ENCODE measurements around the gene POLR2J.

The POLR2J gene

DNA sequence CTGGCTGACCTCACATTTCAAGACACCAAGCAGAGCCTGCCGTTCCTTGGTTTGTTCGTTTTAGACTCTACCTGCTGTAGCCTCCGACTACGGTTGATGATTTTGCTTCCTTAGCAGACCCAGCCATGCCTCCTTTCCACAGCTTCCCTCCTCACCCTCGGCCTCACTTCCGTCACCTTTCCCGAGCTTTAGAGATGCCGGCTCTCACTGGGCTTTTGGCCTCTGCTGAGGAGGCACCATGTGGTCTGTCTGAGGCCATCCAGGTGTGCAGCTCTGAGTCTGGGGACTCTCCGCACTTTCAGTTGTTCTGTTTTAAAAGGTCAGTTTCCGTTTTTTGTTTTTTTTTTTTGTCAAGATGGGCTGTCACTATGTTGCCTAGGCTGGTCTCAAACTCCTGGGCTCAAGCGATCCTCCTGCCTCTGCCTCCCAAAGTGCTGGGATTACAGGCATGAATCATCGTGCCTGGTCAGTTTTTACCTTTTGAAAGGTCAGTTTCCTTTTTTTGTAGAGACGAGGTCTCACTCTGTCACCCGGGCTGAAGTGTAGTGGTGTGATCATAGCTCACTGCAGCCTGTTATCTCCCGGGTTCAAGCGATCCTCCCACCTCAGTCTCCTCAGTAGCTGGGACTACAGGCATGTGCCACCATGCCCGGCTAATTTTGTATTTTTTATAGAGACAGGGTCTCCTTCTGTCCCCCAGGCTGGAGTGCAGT, 33.6 kb downstream of the POLR2J start:
- no peak for DNase-seq (ENCODE audit: low read depth in 1 of 2, low spot score in 1 of 2)

DNA sequence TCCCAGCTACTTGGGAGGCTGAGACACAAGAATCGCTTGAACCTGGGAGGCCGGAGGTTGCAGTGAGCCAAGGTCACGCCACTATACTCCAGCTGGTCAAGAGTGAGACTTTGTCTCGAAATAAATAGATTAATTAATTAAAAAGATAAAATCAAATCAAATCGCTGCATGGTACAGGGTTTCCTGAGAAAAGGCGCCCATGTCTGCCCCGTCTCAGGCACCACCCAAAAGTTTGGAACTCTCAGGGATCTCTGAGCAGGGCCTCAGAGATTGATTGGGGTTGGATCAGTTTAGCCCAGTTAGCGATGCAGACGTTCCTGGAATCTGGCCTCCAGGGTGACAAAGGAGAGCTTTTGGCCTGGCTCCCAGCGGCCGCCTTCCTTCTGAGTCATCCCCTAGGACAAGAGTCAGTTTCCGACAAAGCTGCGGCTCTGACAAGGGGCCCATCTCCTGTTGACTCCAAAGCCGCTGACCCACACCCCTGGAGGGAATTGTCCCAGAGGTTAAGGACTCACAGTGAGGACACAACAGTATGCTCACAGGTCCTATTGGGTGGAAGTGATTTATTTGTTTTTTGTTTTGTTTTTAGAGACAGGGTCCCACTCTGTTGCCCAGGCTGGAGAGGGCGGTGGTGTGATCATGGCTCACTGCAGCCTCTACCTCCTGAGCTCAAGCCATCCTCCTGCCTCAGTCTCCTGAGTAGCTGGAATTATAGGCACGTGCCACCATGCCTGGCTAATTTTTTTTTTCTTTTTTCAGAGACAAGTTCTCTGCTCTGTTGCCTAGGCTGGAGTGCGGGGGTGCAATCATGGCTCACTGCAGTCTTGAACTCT, 38.5 kb downstream of the POLR2J start:
- DNase-seq (ENCODE audit: low read depth in 1 of 2, low spot score in 1 of 2) = no peak

DNA sequence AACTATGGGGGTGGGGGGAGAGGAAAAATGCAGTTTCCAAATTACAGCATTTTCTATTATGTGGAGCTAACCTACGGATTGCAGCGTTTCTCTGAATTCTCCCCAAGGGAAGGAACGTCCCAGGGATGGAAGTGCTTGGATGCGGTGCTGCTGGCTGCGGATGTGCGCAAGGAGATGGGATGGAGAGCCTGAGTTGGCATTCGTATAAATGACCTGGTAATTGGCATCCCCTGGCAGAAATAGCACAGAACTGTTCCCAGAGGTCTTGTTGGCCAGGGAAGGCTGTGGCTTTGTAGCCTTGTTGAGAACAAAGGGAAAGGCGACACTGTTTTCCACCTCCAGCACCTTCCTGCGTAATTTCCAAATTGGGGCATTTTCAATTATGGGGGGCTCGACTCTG, 42.6 kb downstream of the POLR2J start:
- DNase-seq (ENCODE audit: low read depth in 1 of 2, low spot score in 1 of 2) = no peak

DNA sequence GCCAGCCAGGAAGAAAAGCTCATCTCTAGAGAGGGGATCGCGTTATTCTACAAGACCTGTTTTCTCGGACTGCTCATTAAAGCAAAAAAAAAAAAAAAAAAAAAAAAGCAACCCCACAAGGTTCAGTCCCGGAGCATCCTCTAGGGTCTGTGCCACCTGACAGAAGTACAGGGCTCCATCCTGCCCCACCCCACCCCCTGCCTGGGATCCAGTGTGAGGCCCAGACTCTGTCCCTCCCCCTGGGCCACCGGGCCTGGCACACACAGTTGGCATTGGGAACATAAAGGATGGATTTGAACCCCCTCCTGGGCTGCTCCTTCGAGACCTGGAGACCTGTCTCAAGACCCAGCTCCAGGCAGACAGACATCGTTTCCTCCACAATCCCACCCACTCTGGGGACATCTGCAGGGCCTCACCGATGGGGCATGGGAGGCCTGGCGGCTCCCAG, 44.7 kb downstream of the POLR2J start:
- DNase-seq (ENCODE audit: low read depth in 1 of 2, low spot score in 1 of 2) = no peak

DNA sequence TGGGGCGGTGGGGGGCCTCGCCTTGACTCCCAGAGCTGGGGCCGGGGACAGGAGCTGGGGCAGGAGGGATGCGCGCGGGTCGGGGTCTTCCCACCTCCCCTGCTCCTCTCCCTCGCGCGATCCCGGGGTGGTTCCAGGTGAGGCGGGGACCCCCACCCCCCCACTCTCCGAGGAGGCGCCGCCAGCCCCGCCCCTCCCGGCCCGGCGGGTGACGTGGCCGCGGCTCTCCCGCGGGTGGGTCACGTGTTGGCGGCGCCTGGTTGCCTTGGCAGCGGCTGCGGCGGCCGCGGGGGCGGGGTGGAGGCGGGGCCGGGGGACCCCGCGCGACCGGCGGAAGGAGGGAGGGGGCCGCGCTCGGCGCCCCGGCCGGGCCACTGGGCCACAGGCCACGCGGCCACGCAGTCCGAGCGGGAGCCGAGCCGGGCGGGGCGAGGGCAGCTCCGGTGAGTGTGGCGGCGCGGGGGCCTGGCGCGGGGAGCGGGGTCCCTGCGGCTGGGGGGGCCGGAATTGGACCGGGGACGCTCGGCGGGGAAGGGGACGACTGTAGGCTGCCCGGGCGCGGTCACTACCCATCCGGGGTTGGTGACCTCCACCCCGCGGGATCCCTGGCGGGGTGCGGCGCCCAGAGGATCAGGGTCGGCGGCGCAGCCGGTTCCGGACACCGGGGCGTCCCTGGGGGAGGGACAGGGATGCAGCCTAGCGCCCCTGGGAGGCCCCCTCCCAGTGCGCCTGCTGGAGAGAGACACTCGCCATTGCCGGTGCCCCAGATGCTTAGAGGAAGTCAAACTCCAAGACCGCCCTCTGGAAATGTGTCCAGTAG, 45.3 kb downstream of the POLR2J start, which contains the start of gene ORAI2:
Gene ORAI2 (plus strand): TSS at position 357 of the 820 bp plus-strand sequence. CDS start 5,382 bp downstream, outside the sequence.
- DNase-seq (ENCODE audit: low read depth in 1 of 2, low spot score in 1 of 2) = peak; percentile 70 to 76

DNA sequence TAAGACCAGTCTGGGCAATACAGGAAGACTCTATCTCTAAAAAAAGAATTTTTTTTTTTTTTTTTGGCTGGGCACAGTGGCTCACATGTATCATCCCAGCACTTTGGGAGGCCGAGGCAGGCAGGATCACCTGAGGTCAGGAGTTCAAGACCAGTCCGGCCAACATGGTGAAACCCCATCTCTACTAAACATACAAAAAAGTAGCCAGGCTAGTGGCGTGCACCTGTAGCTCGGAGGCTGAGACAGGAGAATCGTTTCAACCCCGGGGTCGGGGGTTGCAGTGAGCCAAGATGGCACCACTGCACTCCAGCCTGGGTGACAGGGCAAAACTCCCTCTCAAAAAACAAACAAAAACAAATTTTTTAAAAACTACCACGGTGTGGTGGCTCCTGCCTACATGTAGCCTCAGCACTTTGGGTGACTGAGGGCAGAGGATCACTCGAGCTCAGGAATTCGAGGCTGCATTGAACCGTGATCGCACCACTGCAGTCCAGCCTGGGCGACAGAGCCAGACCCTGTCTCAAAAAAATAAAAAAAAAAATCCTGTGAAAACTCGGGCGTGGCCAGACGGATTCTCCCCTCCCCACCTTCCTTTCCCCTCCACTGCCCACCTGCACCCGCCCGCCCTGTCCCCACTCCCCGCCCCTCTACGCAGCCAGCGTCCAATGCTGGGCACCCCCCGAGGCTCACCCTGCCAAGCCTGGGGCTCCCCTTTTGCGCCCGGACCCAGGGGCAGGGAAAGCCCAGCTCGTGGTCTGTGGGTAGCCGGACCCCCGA, 46.1 kb downstream of the POLR2J start:
- no peak for DNase-seq (ENCODE audit: low read depth in 1 of 2, low spot score in 1 of 2)

DNA sequence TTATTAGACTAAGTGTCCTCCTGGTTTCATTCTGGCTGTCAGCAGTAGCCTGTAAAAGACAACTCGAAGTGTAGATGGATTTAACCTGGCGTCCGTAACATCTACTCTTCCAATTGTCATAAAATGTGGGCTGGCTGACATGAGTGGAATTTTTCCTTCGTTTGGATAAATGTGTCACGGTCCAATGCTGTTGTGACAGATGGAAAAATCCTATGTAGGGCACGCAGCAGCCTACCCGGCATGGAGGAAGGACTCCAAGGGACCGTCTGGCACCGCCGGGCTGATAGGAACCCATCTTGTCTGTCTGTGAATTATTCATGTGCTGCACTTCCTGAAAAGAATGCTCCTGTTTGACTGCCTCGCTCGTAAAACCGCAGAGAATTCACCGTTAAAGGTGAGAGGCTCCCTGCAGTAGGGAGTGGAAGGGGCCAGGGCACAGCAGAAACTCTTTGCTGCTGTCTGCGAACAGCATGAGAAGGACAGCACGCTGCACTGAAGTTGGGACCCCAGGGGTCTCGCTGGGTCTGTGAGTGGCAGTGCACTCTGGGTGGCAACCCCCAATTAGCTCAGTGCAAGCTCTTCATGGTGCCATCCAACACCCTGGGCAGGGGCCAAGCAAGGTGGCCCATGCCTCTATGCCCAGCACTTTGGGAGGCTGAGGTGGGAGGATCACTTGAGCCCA, 47.0 kb downstream of the POLR2J start:
- peak; percentile 21 to 57 for DNase-seq (ENCODE audit: low read depth in 1 of 2, low spot score in 1 of 2)

DNA sequence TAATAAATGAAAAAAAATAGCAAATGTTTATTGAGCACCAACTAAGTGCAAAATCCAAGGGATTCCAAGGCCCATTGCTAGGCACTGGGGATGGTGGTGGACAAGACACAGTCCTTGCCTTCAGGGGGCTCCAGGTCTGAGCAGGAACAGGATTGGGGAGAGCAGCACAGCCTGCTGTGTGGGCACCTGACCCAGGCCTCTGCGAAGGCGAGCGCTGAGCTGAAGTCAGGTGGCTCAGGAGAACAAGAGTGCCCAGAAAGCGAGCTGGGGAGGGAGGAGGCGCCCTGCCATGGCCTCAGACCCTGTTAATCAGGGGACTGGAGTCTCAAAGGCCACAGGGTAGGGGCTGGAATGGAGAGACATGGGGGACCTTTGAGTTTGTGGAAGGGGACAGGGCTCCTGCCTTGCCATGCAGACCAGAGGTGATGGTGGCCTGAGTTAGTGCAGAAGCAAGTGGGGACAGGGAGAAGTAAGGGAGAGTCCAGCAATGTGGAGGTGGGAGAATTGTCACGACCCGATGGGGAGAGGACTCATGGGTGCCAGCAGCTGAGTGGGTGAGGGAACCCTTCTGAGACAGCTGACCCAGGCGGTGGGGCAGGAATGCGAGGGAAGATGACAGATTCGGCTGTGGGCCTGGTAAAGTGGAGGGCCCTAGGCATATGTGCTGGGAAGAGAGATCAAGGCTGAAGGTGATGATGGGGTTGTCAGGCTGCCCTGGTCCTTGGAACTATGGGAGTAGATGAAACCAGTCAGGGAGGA, 49.4 kb downstream of the POLR2J start:
- DNase-seq (ENCODE audit: low read depth in 1 of 2, low spot score in 1 of 2) = no peak

DNA sequence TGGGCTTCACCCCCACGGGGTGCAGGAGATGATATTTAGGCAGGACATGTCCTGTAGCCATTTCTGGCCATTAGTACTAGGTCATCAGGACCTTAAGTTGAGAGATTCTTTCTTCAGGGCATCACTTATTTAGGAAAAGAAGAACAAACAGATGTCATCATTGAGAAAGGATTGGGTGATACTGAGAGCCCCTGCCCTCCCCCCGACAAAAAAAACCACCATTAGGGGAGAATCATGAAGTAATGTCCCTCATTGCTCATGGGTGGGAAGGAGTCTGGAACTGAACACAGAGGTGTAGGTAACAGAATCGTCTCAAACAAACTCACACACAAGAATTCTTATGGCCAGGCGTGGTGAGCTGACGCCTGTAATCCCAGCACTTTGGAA, 51.7 kb downstream of the POLR2J start:
- no peak for DNase-seq (ENCODE audit: low read depth in 1 of 2, low spot score in 1 of 2)

DNA sequence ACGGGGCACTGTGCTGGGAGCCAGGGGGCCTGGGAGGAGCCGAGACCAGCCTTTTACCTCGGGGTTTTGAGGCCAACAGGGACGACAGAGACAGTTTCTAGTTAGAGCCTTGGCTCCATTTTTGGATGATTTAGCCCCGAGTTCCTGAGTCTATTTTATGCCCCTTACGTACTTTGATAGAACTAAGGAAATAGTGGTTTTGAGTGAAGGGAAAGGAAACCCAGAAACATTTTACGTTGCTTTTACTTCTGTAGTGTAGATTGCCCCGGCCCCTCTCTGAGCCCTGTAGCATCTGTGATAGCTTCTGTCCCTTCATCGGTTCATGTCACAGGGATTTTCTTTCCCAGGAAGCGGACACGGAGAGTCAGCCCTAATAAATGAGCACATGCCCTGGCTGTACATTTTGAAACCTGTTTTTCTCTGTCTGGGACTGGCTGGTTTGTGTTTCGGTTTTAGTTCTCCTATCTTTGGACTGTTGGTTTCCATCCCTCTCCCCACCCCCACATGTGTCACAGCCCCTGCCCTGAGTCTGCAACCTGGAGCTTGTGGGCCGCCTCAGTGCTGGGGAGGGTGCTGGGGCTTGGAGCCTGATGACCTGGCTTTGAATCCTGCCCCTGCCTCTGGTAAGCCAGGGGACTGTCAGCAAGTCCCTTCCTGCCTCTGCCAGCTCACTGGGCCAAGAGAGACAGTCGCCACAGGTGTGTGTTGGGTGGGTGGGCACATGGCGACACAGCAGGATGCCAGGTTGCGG, 52.3 kb downstream of the POLR2J start:
- peak; percentile 37 to 74 for DNase-seq (ENCODE audit: low read depth in 1 of 2, low spot score in 1 of 2)

DNA sequence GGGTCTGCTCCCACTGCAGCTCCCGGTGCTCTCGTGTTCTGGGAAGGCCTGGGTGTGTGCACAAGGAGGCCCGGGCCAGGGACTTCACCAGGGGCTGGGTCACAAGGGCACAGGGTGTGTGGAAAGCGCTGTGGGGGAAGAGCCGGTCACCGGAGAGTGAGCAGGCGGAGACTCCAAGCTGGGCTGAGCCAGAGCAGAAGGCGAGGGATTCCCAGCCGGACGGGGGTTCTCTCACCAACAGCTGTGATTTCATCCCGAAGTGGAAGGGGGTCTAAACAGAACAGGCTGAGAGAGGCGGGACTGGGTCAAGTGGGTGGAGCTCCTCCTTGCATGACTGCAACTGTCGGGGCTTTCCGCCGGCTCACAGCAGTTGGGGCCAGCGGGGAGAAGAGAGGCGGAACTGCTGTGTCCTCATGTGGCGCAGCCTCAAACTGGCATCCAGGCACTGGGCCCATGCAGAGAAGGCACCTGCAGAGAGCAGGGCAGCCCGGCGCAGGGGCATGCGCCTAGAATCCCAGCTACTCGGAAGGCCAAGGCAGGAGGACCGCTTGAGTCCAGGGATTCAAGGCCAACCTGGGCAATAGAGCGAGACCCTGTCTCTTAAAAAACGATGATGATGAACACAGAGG, 53.0 kb downstream of the POLR2J start:
- peak; percentile 63 to 78 for DNase-seq (ENCODE audit: low read depth in 1 of 2, low spot score in 1 of 2)

DNA sequence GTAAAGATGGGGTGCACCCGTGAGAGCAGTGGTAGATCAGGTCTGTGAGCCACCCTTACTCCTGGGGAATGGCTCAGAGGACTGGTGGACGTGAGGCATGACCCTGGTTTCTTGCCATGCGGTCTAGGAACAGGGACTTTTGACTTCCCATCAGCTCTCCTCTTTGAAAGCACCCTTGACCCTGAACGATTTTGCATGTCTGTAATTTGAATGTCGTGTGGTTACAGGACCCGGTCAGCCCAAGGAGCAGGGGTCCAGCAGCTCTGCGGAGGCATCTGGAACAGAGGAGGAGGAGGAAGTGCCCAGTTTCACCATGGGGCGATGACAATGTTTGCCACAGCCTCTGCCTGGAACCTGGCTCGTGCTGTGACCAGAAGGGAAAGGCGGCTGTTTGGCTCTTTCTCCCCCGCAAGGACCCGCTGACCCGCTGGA, 53.9 kb downstream of the POLR2J start:
- no peak for DNase-seq (ENCODE audit: low read depth in 1 of 2, low spot score in 1 of 2)

DNA sequence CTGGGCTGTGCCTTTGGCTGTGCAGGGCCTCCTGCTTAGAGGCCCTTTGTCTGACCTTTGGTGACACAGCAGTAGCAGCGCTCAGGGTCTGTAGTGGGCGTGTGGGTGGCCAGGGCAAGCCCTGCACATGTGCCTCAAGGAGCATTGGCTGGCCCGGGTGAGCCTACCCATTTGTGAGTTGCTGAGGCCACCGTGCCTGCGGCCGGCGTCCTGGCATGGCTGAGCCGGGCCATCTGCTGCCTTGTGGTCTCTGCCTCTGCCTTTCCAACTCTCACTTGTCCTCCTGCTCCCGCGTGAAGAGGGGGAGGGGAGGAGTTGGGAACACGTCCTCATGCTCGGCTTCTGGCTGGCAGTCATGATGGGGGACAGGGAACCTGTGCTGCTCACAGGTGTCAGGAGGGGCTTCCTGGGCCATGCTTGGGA, 54.6 kb downstream of the POLR2J start:
- DNase-seq (ENCODE audit: low read depth in 1 of 2, low spot score in 1 of 2) = no peak
